Measurements from ENCODE around the gene CCDC33.

DNA sequence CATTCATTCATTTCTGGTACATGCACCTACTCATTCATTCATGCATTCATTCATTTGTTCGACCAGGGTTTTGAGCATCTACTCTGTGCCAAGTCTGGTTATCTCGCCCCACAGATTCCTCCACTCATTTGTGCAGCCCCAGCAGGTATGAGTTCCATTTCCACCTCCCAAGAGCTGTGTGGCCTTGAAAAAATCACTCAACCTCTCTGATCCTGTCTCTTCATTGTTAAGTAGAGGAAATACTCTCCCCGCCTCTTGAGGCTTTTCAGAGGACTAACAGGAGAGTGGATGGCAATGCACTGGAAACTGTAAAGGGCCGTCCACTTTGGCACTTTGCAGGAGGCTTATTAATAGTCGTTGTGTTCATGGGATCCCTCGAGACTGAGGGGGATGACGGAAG is 69.6 kb downstream of the CCDC33 start:
- TF ChIP-seq RARB (CRISPR knock-in tag; IDR thresholded peaks at IDR 0.05) (no peak), ZFP3 (CRISPR knock-in tag; IDR thresholded peaks at IDR 0.05) (no peak)

Measured in SK-N-SH treated with all-trans-retinoic acid at 6 μM for 48 hours (cell line).